Right lobe of liver (tissue), 6 donors: ENCODE data around the gene HSPA9. TPM values are rescaled to one million over a fixed set of nuclear protein-coding genes. Genes with fewer than 3 reads are reported as not detected.

Source experiments
- ATAC-seq, 4 donors: fragments of 200-7000 bp; cut with Tn5 transposase; one replicate each; pipeline ENCODE4 v1.9.1; 2020; ENCODE audit warnings: mild to moderate bottlenecking in 4 of 4, moderate library complexity in 4 of 4
- DNase-seq, 3 donors: peaks; one replicate each; pipeline ENCODE4 v3.0.0-alpha.2; 2020
- H3K27ac ChIP-seq, 3 donors: fragments of 200-600 bp; one replicate each; pipeline ENCODE4 v1.8.0; 2022
- H3K27me3 ChIP-seq, 2 donors: fragments of 200-600 bp; one replicate each; pipeline ENCODE4 v1.8.0; 2022
- H3K36me3 ChIP-seq, 4 donors: fragments of 200-600 bp; sonication (generic) in 1 of 4; one replicate each; pipeline versions ENCODE4 v1.5.1 to v1.8.0; 2017 to 2022; ENCODE audit warnings: control low read depth in 1 of 4
- H3K4me1 ChIP-seq, 4 donors: fragments of 200-600 bp; sonication (generic) in 1 of 4; one replicate each; pipeline versions ENCODE4 v1.5.1 to v1.8.0; 2017 to 2022; ENCODE audit warnings: control low read depth in 1 of 4
- H3K4me3 ChIP-seq, 3 donors: fragments of 200-600 bp; one replicate each; pipeline ENCODE4 v1.8.0; 2022
- H3K9me3 ChIP-seq, 4 donors: fragments of 200-600 bp; sonication (generic) in 1 of 4; one replicate each; pipeline versions ENCODE4 v1.5.1 to v1.8.0; 2017 to 2022; ENCODE audit warnings: control low read depth in 1 of 4
- CTCF ChIP-seq, 4 donors: fragments of 200-600 bp in 3 of 4; fragments of 450-650 bp in 1 of 4; IDR thresholded peaks; one replicate each; pipeline versions ENCODE4 v1.5.1 to v1.8.0; 2016 to 2022; ENCODE audit warnings: antibody characterized with exemption in 4 of 4, mild to moderate bottlenecking in 2 of 4
- POLR2A ChIP-seq: fragments of 450-650 bp; IDR thresholded peaks from one replicate; pipeline ENCODE4 v1.6.1; 2017; ENCODE audit warnings: antibody characterized with exemption, mild to moderate bottlenecking
- WGBS: methylation state at CpG from one replicate; pipeline ENCODE4 v1.1.6; 2018; ENCODE audit warnings: low coverage, low lambda C conversion rate; ENCODE audit not compliant: insufficient coverage; ENCODE audit errors: missing lambda C conversion rate; 5-methylcytosine and 5-hydroxymethylcytosine counted together
- intact Hi-C, 2 donors: fragments of 100-400 bp; cut with DNase I; formaldehyde crosslinking; loops; one replicate each; pipeline versions ENCODE4 v1.11.2 to v1.14.1; 2022
- total RNA-seq, 6 experiments: library from RNA; depleted of rRNA in 2 of 6; stranded (reverse); fragments of >200 nt in 2 of 6; fragmentation: NEBNext Ultra II Directional in 3 of 6; extraction: Animal tissue kit (Norgen Biotek cat#: 25700) in 3 of 6; gene quantifications; one replicate each; pipeline versions ENCODE4 v1.1.0 to v1.2.4, GENCODE V29; 2016 to 2023
- donor health status: DM: no; HTN: yes; CAD: no.
- donor health status: DM: no; HTN: no; CAD: no.
- donor health status: DM: no; HTN: no; CAD: no.
- donor health status: DM: no; HTN: yes; CAD: no.
- donor health status: DM: no; HTN: yes; CAD: no.

HSPA9 gene
- total RNA-seq, 6 experiments from 2014 or later: 198 to 459 (median 229) TPM

- Histone ChIP-seq H3K9me3 (no peaks in the 10 kb centered on the region), H3K4me3 (no peak overlapping the region), H3K36me3 (peaks cover 0 to 5% (median under 1%) of the 10 kb centered on the region in 4 donors), H3K27ac (no peak overlapping the region), H3K27me3 (no peaks in the 10 kb centered on the region), H3K4me1 (no peaks in the 10 kb centered on the region)
- ATAC-seq (no peak), DNase-seq (no peak)
- no peak for TF ChIP-seq POLR2A
- no peak for TF ChIP-seq CTCF (IDR thresholded peaks at IDR 0.05)
- 44% methylated on average over 1 of the region's 1 CpG for WGBS
- intact Hi-C loops: no loop called here
Measured at GRCh38 chr5:138528208-138528607, 47.0 kb downstream of the HSPA9 start.

- H3K27ac ChIP-seq: no peak overlapping the region
- H3K4me1 ChIP-seq: no peaks in the 10 kb centered on the region
- no peaks in the 10 kb centered on the region for H3K9me3 ChIP-seq
- H3K27me3 ChIP-seq: no peaks in the 10 kb centered on the region
- H3K36me3 ChIP-seq: peaks cover 0 to 5% (median under 1%) of the 10 kb centered on the region in 4 donors
- no peak overlapping the region for H3K4me3 ChIP-seq
- peak in 3 of 4 donors; percentile 12 to 34 (median 26) for TF ChIP-seq CTCF (IDR thresholded peaks at IDR 0.05)
- TF ChIP-seq POLR2A: no peak
- 19% methylated on average over 1 of the region's 1 CpG for WGBS
- DNase-seq (no peak), ATAC-seq (peak; percentile 30 to 64 (median 60))
- intact Hi-C loops: no loop called here
Measured at GRCh38 chr5:138527170-138527569, 48.0 kb downstream of the HSPA9 start.

GRCh38 chr5:138523406-138523805 is 51.8 kb downstream of the HSPA9 start:
- Histone ChIP-seq H3K4me1 (no peaks in the 10 kb centered on the region), H3K9me3 (no peaks in the 10 kb centered on the region), H3K27ac (no peak overlapping the region), H3K4me3 (no peak overlapping the region), H3K27me3 (no peaks in the 10 kb centered on the region), H3K36me3 (peaks cover 0 to 6% (median 1%) of the 10 kb centered on the region in 4 donors)
- no peak for DNase-seq
- ATAC-seq: no peak
- no peak for TF ChIP-seq POLR2A
- 89% methylated on average over 1 of the region's 5 CpGs for WGBS
- intact Hi-C loops: no loop called here

- intact Hi-C loops: no loop called here
- TF ChIP-seq POLR2A: no peak
- no peak for TF ChIP-seq CTCF (IDR thresholded peaks at IDR 0.05)
- ATAC-seq: no peak
- Histone ChIP-seq H3K9me3 (no peaks in the 10 kb centered on the region), H3K27me3 (no peaks in the 10 kb centered on the region), H3K27ac (no peak overlapping the region), H3K4me3 (no peak overlapping the region), H3K4me1 (peaks cover 0 to 6% (median 0%) of the 10 kb centered on the region in 4 donors), H3K36me3 (peaks cover 6 to 31% (median 12%) of the 10 kb centered on the region in 4 donors)
- no peak for DNase-seq
- 100% methylated on average over 1 of the region's 1 CpG for WGBS
Measured at GRCh38 chr5:138520971-138521370, 54.2 kb downstream of the HSPA9 start.

- DNase-seq: no peak
- Histone ChIP-seq H3K4me1 (peaks cover 0 to 6% (median 0%) of the 10 kb centered on the region in 4 donors), H3K9me3 (no peaks in the 10 kb centered on the region), H3K27ac (peak overlapping the region in 1 of 3 donors; percentile 53), H3K4me3 (no peak overlapping the region), H3K36me3 (peaks cover 16 to 57% (median 25%) of the 10 kb centered on the region in 4 donors), H3K27me3 (no peaks in the 10 kb centered on the region)
- TF ChIP-seq POLR2A (no peak), CTCF (IDR thresholded peaks at IDR 0.05) (no peak)
- 69% methylated on average over 4 of the region's 4 CpGs for WGBS
- ATAC-seq: peak; percentile 29 to 82 (median 56)
- intact Hi-C loops: no loop called here
Measured at GRCh38 chr5:138517437-138517836, 57.8 kb downstream of the HSPA9 start.
